HG02938 (cell line): Measurements from ENCODE around the gene SDK1.

Experiments used
- ATAC-seq: cut with Tn5 transposase; IDR thresholded peaks from one replicate; pipeline ENCODE4 v1.9.1; 2021; ENCODE audit warnings: mild to moderate bottlenecking, moderate library complexity; ENCODE audit not compliant: unreplicated experiment

SDK1 gene

GRCh38 chr7:3861941-3862340, 560.9 kb downstream of the SDK1 start:
- no peak for ATAC-seq

GRCh38 chr7:3862774-3863173, 561.7 kb downstream of the SDK1 start:
- no peak for ATAC-seq

GRCh38 chr7:3866277-3866676, 565.2 kb downstream of the SDK1 start:
- ATAC-seq: no peak

- no peak for ATAC-seq
These were observed 566.8 kb downstream of the SDK1 start for GRCh38 chr7:3867863-3868262.

- no peak for ATAC-seq
These were observed 578.5 kb downstream of the SDK1 start for GRCh38 chr7:3879355-3880075.

- no peak for ATAC-seq
These were observed 579.4 kb downstream of the SDK1 start for GRCh38 chr7:3880228-3880987.

GRCh38 chr7:3882782-3883181, 581.7 kb downstream of the SDK1 start:
- no peak for ATAC-seq

GRCh38 chr7:3884543-3884942, 583.5 kb downstream of the SDK1 start:
- ATAC-seq: no peak

GRCh38 chr7:3887096-3887690, 586.1 kb downstream of the SDK1 start:
- no peak for ATAC-seq

GRCh38 chr7:3888096-3888495, 587.0 kb downstream of the SDK1 start:
- no peak for ATAC-seq

GRCh38 chr7:3892157-3892556, 591.1 kb downstream of the SDK1 start:
- no peak for ATAC-seq

GRCh38 chr7:3892686-3893085, 591.6 kb downstream of the SDK1 start:
- ATAC-seq: no peak

- no peak for ATAC-seq
These were observed 592.2 kb downstream of the SDK1 start for GRCh38 chr7:3893151-3893788.

GRCh38 chr7:3893789-3894153, 592.7 kb downstream of the SDK1 start:
- no peak for ATAC-seq

GRCh38 chr7:3895341-3896116, 594.5 kb downstream of the SDK1 start:
- no peak for ATAC-seq

- no peak for ATAC-seq
These were observed 595.2 kb downstream of the SDK1 start for GRCh38 chr7:3896169-3896765.

GRCh38 chr7:3897430-3898372, 596.6 kb downstream of the SDK1 start:
- ATAC-seq: no peak

- ATAC-seq: no peak
These were observed 598.5 kb downstream of the SDK1 start for GRCh38 chr7:3899559-3899991.

GRCh38 chr7:3908153-3908552, 607.1 kb downstream of the SDK1 start:
- no peak for ATAC-seq
